GM19351 (cell line): ENCODE data around the gene ATP1A2.
"Not testable (repeated sequence)": the region's sequence is repeated elsewhere in the genome, so short reads cannot be mapped to it uniquely, and the experiment has no call there.

Experiments used
- ATAC-seq: cut with Tn5 transposase; IDR thresholded peaks from one replicate; pipeline ENCODE4 v1.9.1; 2021; ENCODE audit warnings: mild to moderate bottlenecking, moderate library complexity; ENCODE audit not compliant: unreplicated experiment

Gene ATP1A2

GRCh38 chr1:160099716-160100375 lies 15.7 kb upstream of the ATP1A2 start:
- no peak for ATAC-seq

DNA sequence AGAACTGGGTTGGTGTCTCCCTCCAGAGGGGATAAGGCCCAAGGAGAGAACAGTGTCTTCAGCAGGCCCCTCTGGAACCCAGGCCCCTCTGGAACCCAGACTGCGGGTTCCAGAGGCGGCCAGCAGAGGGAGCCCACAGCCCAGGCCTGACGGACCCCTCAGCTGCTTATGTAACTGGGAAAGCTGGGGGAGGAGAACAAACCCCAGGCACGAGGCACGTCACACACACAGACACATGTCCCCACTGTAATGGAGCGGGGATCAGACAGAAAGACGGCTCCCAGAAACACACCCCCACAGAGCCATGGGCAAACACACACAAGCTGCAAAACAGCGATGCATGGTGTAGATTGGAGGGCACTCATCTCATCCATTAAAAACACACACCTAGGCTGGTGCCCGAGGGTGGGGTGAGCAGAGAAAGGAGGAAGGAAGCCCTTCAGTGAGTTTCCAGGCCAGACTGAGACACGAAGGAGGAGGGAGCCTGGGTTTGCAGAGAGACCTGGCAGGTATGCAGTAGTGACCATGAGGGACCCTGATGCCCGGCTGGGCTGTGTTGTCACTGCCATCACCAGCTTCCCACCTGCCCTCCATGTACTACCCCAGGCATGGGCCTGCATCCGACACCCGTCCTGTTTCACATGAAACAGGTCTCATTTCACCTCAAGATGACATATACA lies 14.4 kb upstream of the ATP1A2 start:
- ATAC-seq: peak; percentile 35

GRCh38 chr1:160101717-160102522 lies 13.6 kb upstream of the ATP1A2 start:
- no peak for ATAC-seq

DNA sequence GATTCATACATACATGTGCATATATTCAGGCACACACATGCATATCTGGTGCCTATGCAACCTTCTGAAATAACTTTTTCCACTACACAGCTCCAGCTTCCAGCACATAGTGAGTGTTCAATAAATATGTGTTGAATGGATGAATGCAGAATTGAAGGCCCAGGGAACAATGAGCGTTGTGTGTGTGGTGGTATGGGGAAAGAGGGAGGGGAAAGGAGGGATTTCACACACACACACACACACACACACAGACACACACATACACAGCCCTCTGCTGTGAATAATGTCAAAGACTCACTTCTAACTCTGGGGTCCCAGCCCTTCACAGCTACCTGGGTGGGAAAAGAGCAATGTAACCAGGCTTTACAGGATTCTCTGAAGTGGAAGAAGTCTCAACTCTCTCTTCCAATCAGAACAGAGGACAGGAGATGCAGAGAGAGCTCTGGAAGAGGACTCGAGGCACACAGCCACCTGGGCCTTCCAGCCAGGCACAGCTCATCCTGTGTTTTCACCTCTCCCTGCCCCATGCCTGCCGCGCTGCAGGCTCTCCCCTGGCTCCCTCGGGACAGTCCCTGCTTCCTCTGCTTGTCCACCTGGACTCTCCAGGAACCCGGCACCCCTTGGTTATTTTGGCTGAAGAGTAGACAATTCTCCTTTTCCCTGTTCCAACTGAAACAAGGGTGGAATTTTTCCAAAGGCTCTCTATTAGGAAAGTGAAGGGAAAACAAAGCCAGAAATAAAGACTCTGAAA lies 11.7 kb upstream of the ATP1A2 start:
- no peak for ATAC-seq

DNA sequence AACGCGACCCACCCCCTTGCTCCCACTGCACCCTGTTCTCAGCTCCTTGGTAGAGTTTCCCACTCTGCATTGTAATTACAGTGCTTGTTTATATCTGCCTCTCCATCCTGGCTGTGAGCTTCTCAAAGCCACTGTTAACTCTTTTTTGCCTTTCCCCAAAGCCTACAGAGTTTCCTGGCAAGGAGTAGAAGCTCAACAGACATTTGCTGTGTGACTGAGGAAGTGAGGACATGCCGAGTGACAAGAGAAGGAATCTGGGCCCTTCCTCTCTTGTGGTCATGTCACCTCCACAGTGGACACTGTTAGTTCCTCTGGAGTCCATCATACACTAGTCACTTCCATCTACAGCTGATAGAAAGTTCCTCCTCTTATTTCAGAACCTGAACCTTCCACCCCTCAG lies 11.1 kb upstream of the ATP1A2 start:
- no peak for ATAC-seq

- no peak for ATAC-seq
Measured at GRCh38 chr1:160105155-160105554, 10.4 kb upstream of the ATP1A2 start.

DNA sequence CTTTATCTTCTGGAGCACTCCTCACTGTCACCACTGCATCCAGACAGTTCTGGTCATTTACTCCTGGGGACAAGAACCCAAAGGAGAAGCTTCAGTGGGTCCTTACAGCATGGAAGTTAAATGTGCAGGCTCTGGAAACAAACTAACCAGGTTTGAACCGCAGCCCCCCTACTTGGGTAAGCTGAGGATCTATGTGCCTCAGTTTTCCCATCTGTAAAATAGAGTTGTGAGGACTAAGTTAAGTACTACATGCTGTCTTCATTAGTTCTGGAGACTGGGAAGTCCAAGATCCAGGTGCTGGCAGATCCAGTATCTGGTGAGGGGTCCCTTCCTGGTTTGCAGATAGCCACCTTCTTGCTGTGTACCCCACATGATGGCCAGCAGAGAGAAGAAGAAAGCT lies 8.0 kb upstream of the ATP1A2 start:
- no peak for ATAC-seq

- ATAC-seq: no peak
Measured at GRCh38 chr1:160108888-160109662, 6.5 kb upstream of the ATP1A2 start.

DNA sequence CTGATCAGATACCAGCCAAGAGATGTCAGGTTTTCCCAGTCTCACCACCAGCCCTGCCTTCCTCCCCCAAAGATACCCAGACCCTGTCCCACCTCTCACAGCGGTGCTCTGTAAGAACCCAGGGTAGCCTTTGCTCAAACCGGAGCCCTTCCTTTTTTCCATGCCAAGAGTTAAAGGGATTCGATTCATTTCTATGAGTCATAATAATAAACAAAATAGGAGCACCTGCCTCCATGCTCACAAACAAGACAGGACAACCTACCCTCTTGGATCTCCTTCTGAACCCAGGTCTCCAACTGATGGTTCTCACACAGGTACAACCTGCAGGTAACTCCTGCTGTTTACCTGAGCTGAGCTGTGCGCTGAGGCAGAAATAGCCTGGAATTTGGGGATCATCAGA lies 5.9 kb upstream of the ATP1A2 start:
- no peak for ATAC-seq

- not testable (repeated sequence) for ATAC-seq
Measured at GRCh38 chr1:160111462-160111861, 4.1 kb upstream of the ATP1A2 start.

DNA sequence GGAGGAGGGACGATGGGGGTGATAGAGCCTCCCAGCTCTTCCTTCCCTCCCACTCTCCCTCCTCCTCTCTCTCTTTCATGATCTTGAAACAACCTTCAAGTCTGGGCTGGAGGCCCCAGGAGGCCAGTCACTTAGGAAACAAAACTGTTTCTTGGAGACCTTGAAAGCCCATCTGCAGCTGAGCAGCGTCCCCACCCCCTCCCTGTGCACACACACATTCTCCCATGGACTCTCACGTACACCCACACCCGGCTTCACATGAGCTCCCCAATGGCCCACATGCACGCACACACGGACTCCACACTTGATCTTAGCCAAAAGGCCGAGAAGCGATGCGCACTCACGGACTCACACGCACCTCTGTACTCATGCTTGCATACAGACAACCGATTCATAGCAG lies 3.2 kb upstream of the ATP1A2 start:
- ATAC-seq: no peak

- ATAC-seq: no peak
Measured at GRCh38 chr1:160113407-160113806, 2.2 kb upstream of the ATP1A2 start.

DNA sequence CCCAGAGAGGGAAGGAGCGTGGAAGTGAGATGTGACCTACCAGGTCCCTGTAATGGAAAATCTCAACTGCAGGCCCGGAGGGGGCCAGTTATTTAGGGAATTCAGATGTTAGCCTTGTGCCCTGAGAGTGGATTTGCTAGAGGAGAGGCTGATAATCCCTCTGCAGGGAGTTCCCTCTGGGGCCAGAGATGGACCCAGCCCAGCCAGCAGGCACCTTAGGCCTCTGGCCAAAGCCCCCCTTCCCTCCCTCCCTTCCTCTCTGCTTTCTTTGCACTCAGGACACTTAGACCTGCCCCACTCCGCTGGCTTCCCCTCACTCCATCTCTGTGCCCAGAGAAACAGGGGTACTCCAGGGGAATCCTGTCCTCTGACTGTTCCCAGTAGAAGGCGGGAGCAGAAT lies 1.5 kb upstream of the ATP1A2 start:
- no peak for ATAC-seq

GRCh38 chr1:160116283-160117147 lies 956 bp downstream of the ATP1A2 start:
- ATAC-seq: no peak

DNA sequence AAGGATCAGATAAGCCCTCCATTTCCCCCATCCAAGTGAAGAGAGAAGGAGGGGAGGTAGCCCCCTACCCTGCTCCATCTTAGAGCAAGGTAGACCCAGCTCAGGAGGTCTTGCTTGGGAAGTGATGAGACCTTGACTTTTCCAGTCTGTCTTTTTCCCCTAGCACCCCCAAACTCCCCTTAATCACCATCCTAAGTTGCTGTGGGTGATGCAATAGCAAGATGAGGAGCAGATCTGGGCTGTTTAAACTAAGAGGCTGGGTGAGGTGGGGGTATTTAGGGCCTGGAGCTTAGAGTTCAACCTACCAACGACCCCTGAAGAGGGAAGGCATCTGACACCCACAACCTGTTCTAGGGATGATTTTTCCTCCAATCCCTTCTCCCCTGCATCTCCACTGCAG lies 1.7 kb downstream of the ATP1A2 start:
- no peak for ATAC-seq

DNA sequence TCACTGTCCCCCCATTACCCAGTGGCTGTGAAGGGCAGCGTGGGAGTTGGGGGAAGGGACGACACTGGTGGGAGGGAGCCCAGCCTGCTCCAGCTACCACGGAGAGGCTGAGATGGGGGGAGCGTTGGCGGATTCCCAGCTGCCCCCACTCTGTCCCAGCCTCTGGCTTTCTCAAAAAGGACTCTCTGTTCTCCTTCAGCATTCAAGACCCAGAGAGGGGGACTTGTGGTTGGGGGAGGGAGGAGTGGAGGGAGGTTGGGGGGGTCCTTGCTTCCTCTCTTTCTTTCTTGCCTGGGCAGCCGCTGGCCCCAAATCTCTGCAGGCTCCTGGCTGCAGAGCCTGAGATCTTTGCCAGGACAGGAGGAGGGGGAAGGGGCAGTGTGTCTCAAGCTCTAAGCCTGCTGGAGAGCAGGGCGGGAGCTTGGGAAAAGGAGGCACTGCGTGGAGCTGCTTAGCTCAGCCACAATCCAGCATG lies 2.2 kb downstream of the ATP1A2 start:
- no peak for ATAC-seq

DNA sequence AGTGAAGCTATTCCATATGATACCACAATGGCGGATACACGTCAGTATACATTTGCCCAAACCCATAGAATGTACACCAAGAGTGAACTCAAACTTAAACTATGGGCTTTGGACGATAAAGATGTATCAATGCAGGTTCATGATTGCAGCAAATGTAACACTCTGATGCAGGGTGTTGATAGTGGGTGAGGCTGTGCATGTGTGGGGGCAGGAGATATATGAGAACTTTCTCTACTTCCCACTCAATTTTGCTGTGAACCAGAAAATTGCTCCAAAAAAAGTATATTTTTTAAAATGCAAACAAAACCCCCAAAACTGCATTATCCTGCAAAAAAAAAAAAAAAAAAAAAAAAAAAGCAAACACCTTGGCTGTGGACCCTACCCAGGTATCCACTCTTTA lies 3.4 kb downstream of the ATP1A2 start:
- ATAC-seq: no peak

GRCh38 chr1:160120797-160121196 lies 5.2 kb downstream of the ATP1A2 start:
- ATAC-seq: no peak

GRCh38 chr1:160121388-160121787 lies 5.8 kb downstream of the ATP1A2 start:
- no peak for ATAC-seq
